GM12873 (cell line): ENCODE results near the gene ZNRF3.

Experiments
- CTCF ChIP-seq: IDR thresholded peaks from 2 replicates; pipeline ENCODE4 v1.5.1; 2012; ENCODE audit warnings: low read depth, mild to moderate bottlenecking, moderate library complexity, low read length, control low read depth; ENCODE audit not compliant: insufficient read depth; ENCODE audit errors: missing control alignments

Gene ZNRF3

GRCh38 chr22:29026579-29026978 is 143.2 kb downstream of the ZNRF3 start:
- no peak for TF ChIP-seq CTCF

GRCh38 chr22:29028468-29028867 is 145.1 kb downstream of the ZNRF3 start:
- TF ChIP-seq CTCF = no peak

GRCh38 chr22:29029202-29030000 is 146.0 kb downstream of the ZNRF3 start:
- TF ChIP-seq CTCF = no peak

- no peak for TF ChIP-seq CTCF
Observed at GRCh38 chr22:29030016-29030617, 146.7 kb downstream of the ZNRF3 start.

GRCh38 chr22:29030618-29031226 is 147.3 kb downstream of the ZNRF3 start:
- TF ChIP-seq CTCF = no peak

GRCh38 chr22:29031227-29032011 is 148.0 kb downstream of the ZNRF3 start:
- TF ChIP-seq CTCF = no peak
